A673 (cell line): ENCODE results near the gene CACNA2D3. TPM values are rescaled to one million over a fixed set of nuclear protein-coding genes. Genes with fewer than 3 reads are reported as not detected.

Experiments used
- BruUV-seq: library from RNA; stranded (reverse); fragments of 400-500 nt; replicated peaks from 2 replicates; lab custom pipeline; 2021; lab: Mats Ljungman, UMichigan
- CTCF ChIA-PET: fragments of 300-600 bp; sonication (Branson Sonifier 250); formaldehyde crosslinking; loops from one replicate; lab custom pipeline; 2022; ENCODE audit warnings: antibody characterized with exemption; lab: Charles Lee
- POLR2A ChIA-PET: fragments of 300-600 bp; sonication (Branson Sonifier 250); formaldehyde crosslinking; loops from one replicate; lab custom pipeline; 2022; ENCODE audit warnings: antibody characterized with exemption; ENCODE audit not compliant: low non-redundant PET; lab: Charles Lee
- DNase-seq: peaks from one replicate; pipeline ENCODE4 v3.0.0-alpha.2; 2015; ENCODE audit warnings: low spot score
- H3K27ac ChIP-seq: fragments of 200-600 bp; sonication (generic); 2 replicates; pipeline ENCODE4 v1.5.1; 2016; ENCODE audit warnings: mixed run types, low read depth, mild to moderate bottlenecking, mixed read lengths, antibody characterized with exemption, low read length; ENCODE audit not compliant: poor library complexity, severe bottlenecking
- H3K27me3 ChIP-seq: fragments of 200-600 bp; sonication (generic); replicated peaks from 2 replicates; pipeline ENCODE4 v1.6.1; 2017; ENCODE audit warnings: mixed run types, low read depth, mild to moderate bottlenecking, mixed read lengths, antibody characterized with exemption, low read length; ENCODE audit not compliant: insufficient read depth, poor library complexity
- H3K36me3 ChIP-seq: fragments of 200-600 bp; sonication (generic); 2 replicates; pipeline ENCODE4 v1.6.1; 2016; ENCODE audit warnings: mixed run types, mild to moderate bottlenecking, mixed read lengths, antibody characterized with exemption, low read length; ENCODE audit not compliant: insufficient read depth, poor library complexity, severe bottlenecking
- H3K4me1 ChIP-seq: fragments of 200-600 bp; sonication (generic); 2 replicates; pipeline ENCODE4 v1.6.1; 2017; ENCODE audit warnings: mixed run types, mild to moderate bottlenecking, mixed read lengths, antibody characterized with exemption, low read length; ENCODE audit not compliant: insufficient read depth, poor library complexity, severe bottlenecking
- H3K4me3 ChIP-seq: fragments of 200-600 bp; sonication (generic); 2 replicates; pipeline ENCODE4 v1.5.1; 2016; ENCODE audit warnings: low read depth, mixed run types, mild to moderate bottlenecking, mixed read lengths, low read length; ENCODE audit not compliant: poor library complexity, severe bottlenecking
- H3K9me3 ChIP-seq: fragments of 200-600 bp; sonication (generic); 2 replicates; pipeline ENCODE4 v1.6.1; 2016; ENCODE audit warnings: mixed run types, low read depth, mild to moderate bottlenecking, mixed read lengths, antibody characterized with exemption, low read length; ENCODE audit not compliant: poor library complexity, severe bottlenecking
- EZH2 ChIP-seq: fragments of 200-600 bp; sonication (generic); IDR thresholded peaks from 2 replicates; pipeline ENCODE4 v1.6.1; 2017; ENCODE audit warnings: borderline replicate concordance, low read depth, mild to moderate bottlenecking, mixed read lengths, antibody characterized with exemption, low read length; ENCODE audit not compliant: poor library complexity, severe bottlenecking
- intact Hi-C: fragments of 100-400 bp; cut with micrococcal nuclease; formaldehyde crosslinking; loops from one replicate; pipeline ENCODE4 v1.10.0; 2022; ENCODE audit not compliant: unreplicated experiment
- total RNA-seq: library from RNA; stranded (reverse); gene quantifications from 2 replicates; pipeline ENCODE4 v1.2.3, GENCODE V29; 2021
- TF ChIP-seq, protein P1 (sequence below): fragments of 300-800, 200-600 bp; sonication (generic); conservative IDR thresholded peaks from 2 replicates; pipeline ENCODE4 v1.5.1; 2017; ENCODE audit warnings: low read depth, mild to moderate bottlenecking, antibody characterized with exemption, low read length, moderate library complexity, mixed read lengths

CACNA2D3 gene
- total RNA-seq, 1 experiment from 2014 or later: not detected

DNA sequence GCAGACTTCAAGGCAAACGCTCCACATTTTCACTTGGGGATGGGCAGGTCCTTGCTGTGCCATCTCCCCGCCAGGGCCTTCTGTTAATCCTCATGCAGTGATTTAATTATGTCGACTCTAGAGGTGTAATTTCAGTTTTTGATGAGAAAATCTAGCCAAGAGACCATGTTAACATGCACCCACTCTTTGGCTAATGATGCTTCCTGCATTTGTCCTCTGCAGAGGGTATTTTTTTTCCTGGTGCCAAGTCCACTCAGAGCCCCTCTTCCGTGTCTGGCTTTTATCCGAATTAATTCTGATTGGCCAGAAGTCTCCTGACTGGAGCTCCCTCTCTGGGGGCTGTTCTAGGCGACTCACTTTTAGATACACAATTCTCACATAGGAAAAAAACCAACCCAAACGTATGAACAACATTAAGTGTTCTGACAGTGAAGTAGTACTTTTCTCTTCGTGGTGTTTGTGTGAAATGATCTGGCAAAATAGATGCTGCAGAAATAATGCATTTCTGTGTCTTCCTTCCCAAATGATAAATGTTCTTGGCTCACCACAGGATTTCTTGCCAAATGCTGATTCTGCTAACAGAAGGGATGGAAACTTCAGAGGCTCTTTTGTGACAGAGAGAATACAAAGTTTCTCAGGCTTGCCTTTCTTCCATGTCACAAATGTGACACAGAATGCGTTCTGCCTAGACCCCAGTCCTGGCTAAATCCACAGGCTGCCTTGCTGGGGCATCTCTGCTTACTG lies 190.0 kb downstream of the CACNA2D3 start:
- H3K4me3 ChIP-seq: no peak overlapping the region

DNA sequence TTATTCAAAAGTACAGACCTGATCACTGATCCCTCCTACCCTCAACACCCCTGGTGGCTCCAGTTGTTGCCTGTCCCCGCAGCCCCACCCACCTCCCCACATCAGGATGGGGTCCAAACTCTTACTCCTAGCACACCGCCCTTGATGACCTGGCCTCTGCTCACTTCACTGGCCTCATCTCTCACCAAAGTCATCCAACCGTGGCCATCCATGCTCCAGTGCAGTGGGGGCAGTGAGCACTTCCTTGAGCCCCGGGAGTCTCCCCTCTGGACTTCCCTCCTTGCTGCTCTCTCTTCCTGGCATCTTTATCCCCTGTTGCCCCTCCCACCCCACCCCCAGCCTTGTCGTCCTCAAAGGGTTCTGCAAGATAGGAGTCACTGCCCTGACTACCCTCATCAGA lies 191.1 kb downstream of the CACNA2D3 start:
- no peak overlapping the region for H3K4me3 ChIP-seq
- DNase-seq: no peak
- no peaks in the 10 kb centered on the region for H3K27me3 ChIP-seq
- TF ChIP-seq, protein P1, sequence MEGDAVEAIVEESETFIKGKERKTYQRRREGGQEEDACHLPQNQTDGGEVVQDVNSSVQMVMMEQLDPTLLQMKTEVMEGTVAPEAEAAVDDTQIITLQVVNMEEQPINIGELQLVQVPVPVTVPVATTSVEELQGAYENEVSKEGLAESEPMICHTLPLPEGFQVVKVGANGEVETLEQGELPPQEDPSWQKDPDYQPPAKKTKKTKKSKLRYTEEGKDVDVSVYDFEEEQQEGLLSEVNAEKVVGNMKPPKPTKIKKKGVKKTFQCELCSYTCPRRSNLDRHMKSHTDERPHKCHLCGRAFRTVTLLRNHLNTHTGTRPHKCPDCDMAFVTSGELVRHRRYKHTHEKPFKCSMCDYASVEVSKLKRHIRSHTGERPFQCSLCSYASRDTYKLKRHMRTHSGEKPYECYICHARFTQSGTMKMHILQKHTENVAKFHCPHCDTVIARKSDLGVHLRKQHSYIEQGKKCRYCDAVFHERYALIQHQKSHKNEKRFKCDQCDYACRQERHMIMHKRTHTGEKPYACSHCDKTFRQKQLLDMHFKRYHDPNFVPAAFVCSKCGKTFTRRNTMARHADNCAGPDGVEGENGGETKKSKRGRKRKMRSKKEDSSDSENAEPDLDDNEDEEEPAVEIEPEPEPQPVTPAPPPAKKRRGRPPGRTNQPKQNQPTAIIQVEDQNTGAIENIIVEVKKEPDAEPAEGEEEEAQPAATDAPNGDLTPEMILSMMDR: no peak
- no peak for TF ChIP-seq EZH2
- ChIA-PET CTCF (interaction anchor here (0.6 kb wide), 1 partner anchor 21 kb away, joined by 4 read pairs; no protein-coding TSS in a partner anchor), POLR2A (no interaction called here)
- intact Hi-C loops: no loop called here
- H3K36me3 ChIP-seq: no peaks in the 10 kb centered on the region
- no peak overlapping the region for H3K27ac ChIP-seq
- BruUV-seq: no TSS peak
- no peaks in the 10 kb centered on the region for H3K9me3 ChIP-seq
- H3K4me1 ChIP-seq: no peaks in the 10 kb centered on the region

More for the DNA sequence above, 190.0 kb downstream of the CACNA2D3 start:
- H3K4me1 ChIP-seq: no peaks in the 10 kb centered on the region
- ChIA-PET CTCF (no interaction called here), POLR2A (no interaction called here)
- BruUV-seq: no TSS peak
- no peaks in the 10 kb centered on the region for H3K27me3 ChIP-seq
- no peaks in the 10 kb centered on the region for H3K36me3 ChIP-seq
- H3K9me3 ChIP-seq: no peaks in the 10 kb centered on the region
- intact Hi-C loops: no loop called here
- no peak for DNase-seq
- no peak for TF ChIP-seq EZH2
- TF ChIP-seq, protein P1: no peak
- H3K27ac ChIP-seq: no peak overlapping the region

DNA sequence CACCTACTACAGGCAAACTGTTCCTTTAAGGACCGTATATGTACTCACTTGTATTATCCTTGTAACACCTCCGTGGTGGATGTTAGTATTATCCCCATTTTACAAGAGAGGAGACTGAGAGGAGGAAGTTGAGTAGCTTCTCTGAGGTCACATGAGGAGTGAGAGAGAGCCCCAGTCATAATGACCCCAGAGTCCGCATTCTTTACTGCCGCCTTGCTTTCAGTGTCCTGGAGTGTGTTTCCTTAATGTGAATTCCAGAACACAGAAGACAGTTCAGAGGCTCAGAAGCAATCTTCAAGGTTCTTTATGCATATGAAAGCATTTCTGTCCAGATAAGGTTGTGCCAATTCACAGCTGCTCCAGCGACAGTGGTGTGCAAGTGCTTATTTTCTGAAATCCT lies 199.2 kb downstream of the CACNA2D3 start:
- Histone ChIP-seq H3K4me3 (no peak overlapping the region), H3K27me3 (no peaks in the 10 kb centered on the region), H3K36me3 (no peaks in the 10 kb centered on the region), H3K9me3 (no peaks in the 10 kb centered on the region), H3K27ac (no peak overlapping the region), H3K4me1 (no peaks in the 10 kb centered on the region)
- ChIA-PET POLR2A (no interaction called here), CTCF (no interaction called here)
- DNase-seq: no peak
- intact Hi-C loops: no loop called here
- TF ChIP-seq EZH2: no peak
- no TSS peak for BruUV-seq
